Adrenal gland (tissue), 12 donors: ENCODE data around the gene COL17A1. TPM values are rescaled to one million over a fixed set of nuclear protein-coding genes. Genes with fewer than 3 reads are reported as not detected.

ENCODE experiments used
- DNase-seq, 7 donors: peaks; one replicate each; pipeline ENCODE4 v3.0.0-alpha.2; 2019 to 2020
- H3K27ac ChIP-seq, 5 donors: fragments of 200-600 bp; sonication (generic) in 4 of 5; 1 replicate in 3 of 5; 2 replicates in 2 of 5; pipeline versions ENCODE4 v1.5.1 to v1.8.0; 2016 to 2020; ENCODE audit warnings: mild to moderate bottlenecking in 1 of 5
- H3K27me3 ChIP-seq: fragments of 200-600 bp; 2 replicates; pipeline ENCODE4 v1.8.0; 2021
- H3K36me3 ChIP-seq, 2 donors: fragments of 200-600 bp; replicated peaks in 1 of 2; 1 replicate in 1 of 2; 2 replicates in 1 of 2; pipeline versions ENCODE4 v1.5.1 to v1.8.0; 2018 to 2022
- H3K4me1 ChIP-seq, 2 donors: fragments of 200-600 bp; replicated peaks in 1 of 2; 1 replicate in 1 of 2; 2 replicates in 1 of 2; pipeline versions ENCODE4 v1.5.1 to v1.8.0; 2018 to 2021
- H3K4me3 ChIP-seq, 4 donors: fragments of 200-600 bp; sonication (generic) in 3 of 4; one replicate each; pipeline ENCODE4 v1.5.1; 2016 to 2018
- H3K9me3 ChIP-seq, 3 donors: fragments of 200-600 bp; sonication (generic) in 1 of 3; replicated peaks in 1 of 3; 1 replicate in 2 of 3; 2 replicates in 1 of 3; pipeline versions ENCODE4 v1.5.1 to v1.8.0; 2016 to 2021
- CTCF ChIP-seq, 6 experiments: fragments of 450-650 bp in 4 of 6; fragments of 200-600 bp in 2 of 6; sonication (generic) in 1 of 6; IDR thresholded peaks; 1 replicate in 5 of 6; 2 replicates in 1 of 6; pipeline versions ENCODE4 v1.5.1 to v1.8.0; 2016 to 2021; ENCODE audit warnings: antibody characterized with exemption in 6 of 6, mild to moderate bottlenecking in 2 of 6, moderate library complexity in 1 of 6
- POLR2A ChIP-seq, 2 donors: fragments of 450-650 bp; IDR thresholded peaks; one replicate each; pipeline ENCODE4 v1.6.1; 2017; ENCODE audit warnings: antibody characterized with exemption in 2 of 2, mild to moderate bottlenecking in 2 of 2, moderate library complexity in 1 of 2
- WGBS, 4 donors: extraction: QIAGEN DNeasy Blood & Tissue Kit in 2 of 4; methylation state at CpG; one replicate each; pipeline versions ENCODE4 v1.1.5 to v1.1.7; 2013 to 2017; 5-methylcytosine and 5-hydroxymethylcytosine counted together
- intact Hi-C, 2 donors: fragments of 100-400 bp; cut with DNase I; formaldehyde crosslinking; loops; one replicate each; pipeline versions ENCODE4 v1.14.1 to v1.15.0; 2022 to 2023
- polyA plus RNA-seq, 3 donors: library from polyadenylated mRNA; stranded (reverse); fragments of 200-250 nt in 2 of 3; fragments of 350-450 nt in 1 of 3; fragmentation: Illumina TruSeq in 1 of 3; extraction: RNeasy Lipid Tissue Mini Kit (QIAGEN cat#74804) in 1 of 3; gene quantifications; one replicate each; pipeline ENCODE4 v1.2.3, GENCODE V29; 2013 to 2014
- total RNA-seq, 9 donors: library from RNA; depleted of rRNA in 4 of 9; stranded (reverse); fragments of >200 nt in 4 of 9; fragments of 120-200 nt in 1 of 9; fragmentation: NEBNext Ultra II Directional in 1 of 9; extraction: Animal tissue kit (Norgen Biotek cat#: 25700) in 1 of 9; gene quantifications; one replicate each; pipeline versions ENCODE4 v1.1.0 to v1.2.4, GENCODE V29; 2013 to 2023
- donor health status: healthy with polysubstance abuse.
- donor health status: Bipolar disorder and iron deficiency.
- donor health status: DM: yes; HTN: yes; CAD: no.
- donor health status: DM: no; HTN: no; CAD: no.
- donor health status: DM: no; HTN: no; CAD: no.
- donor health status: DM: yes; HTN: yes; CAD: no.

Gene COL17A1
- total and polyA plus RNA-seq, 12 donors, result 0.11 to 2.2 (median 0.36) TPM; not detected in 4

GRCh38 chr10:104034401-104035193 lies 51.1 kb downstream of the COL17A1 start:
- intact Hi-C loops, result no loop called here
- 66 to 75% (median 71%) methylated on average over 11 to 23 of the region's 23 CpGs for WGBS, 4 donors
- Histone ChIP-seq H3K36me3 (no peaks in the 10 kb centered on the region), H3K27me3 (no peaks in the 10 kb centered on the region), H3K4me3 (no peak overlapping the region), H3K4me1 (no peaks in the 10 kb centered on the region), H3K27ac (no peak overlapping the region), H3K9me3 (no peaks in the 10 kb centered on the region)
- TF ChIP-seq POLR2A (IDR thresholded peaks at IDR 0.05), result no peak
- TF ChIP-seq CTCF (IDR thresholded peaks at IDR 0.05), result no peak
- DNase-seq, result peak in 1 of 7 donors; percentile 35

GRCh38 chr10:104033966-104034365 lies 51.7 kb downstream of the COL17A1 start:
- intact Hi-C loops, result no loop called here
- peak in 1 of 7 donors; percentile 43 for DNase-seq

GRCh38 chr10:104033401-104033930 lies 52.2 kb downstream of the COL17A1 start:
- H3K4me3 ChIP-seq, result no peak overlapping the region
- H3K27me3 ChIP-seq, result no peaks in the 10 kb centered on the region
- no peak overlapping the region for H3K27ac ChIP-seq
- intact Hi-C loops, result no loop called here
- no peak for TF ChIP-seq CTCF (IDR thresholded peaks at IDR 0.05)
- TF ChIP-seq POLR2A (IDR thresholded peaks at IDR 0.05), result no peak
- H3K36me3 ChIP-seq, result peaks cover 0 to 5% of the 10 kb centered on the region in 2 donors
- no peaks in the 10 kb centered on the region for H3K9me3 ChIP-seq
- WGBS, 4 donors, result 62 to 84% (median 76%) methylated on average over 11 to 12 of the region's 12 CpGs
- DNase-seq, result peak in 2 of 7 donors; percentile 13 to 30
- H3K4me1 ChIP-seq, result no peaks in the 10 kb centered on the region

More at GRCh38 chr10:104033966-104034365, 51.7 kb downstream of the COL17A1 start:
- 79 to 93% (median 87%) methylated on average over 9 to 11 of the region's 11 CpGs for WGBS, 4 donors
- H3K9me3 ChIP-seq, result no peaks in the 10 kb centered on the region
- no peak overlapping the region for H3K27ac ChIP-seq
- no peak overlapping the region for H3K4me3 ChIP-seq
- TF ChIP-seq POLR2A (IDR thresholded peaks at IDR 0.05) (no peak), CTCF (IDR thresholded peaks at IDR 0.05) (no peak)
- H3K27me3 ChIP-seq, result no peaks in the 10 kb centered on the region
- peaks cover 0 to 5% of the 10 kb centered on the region in 2 donors for H3K36me3 ChIP-seq
- no peaks in the 10 kb centered on the region for H3K4me1 ChIP-seq

- no peaks in the 10 kb centered on the region for H3K4me1 ChIP-seq
- intact Hi-C loops, result no loop called here
- peak in 1 of 7 donors; percentile 44 for DNase-seq
- H3K27ac ChIP-seq, result no peak overlapping the region
- 84 to 89% (median 87%) methylated on average over 7 of the region's 7 CpGs for whole genome bisulfite sequencing, 4 donors
- no peaks in the 10 kb centered on the region for H3K27me3 ChIP-seq
- H3K36me3 ChIP-seq, result peaks cover 0 to 13% of the 10 kb centered on the region in 2 donors
- H3K4me3 ChIP-seq, result no peak overlapping the region
- TF ChIP-seq CTCF (IDR thresholded peaks at IDR 0.05) (no peak), POLR2A (IDR thresholded peaks at IDR 0.05) (no peak)
- no peaks in the 10 kb centered on the region for H3K9me3 ChIP-seq
Observed at GRCh38 chr10:104032144-104032775, 53.4 kb downstream of the COL17A1 start.
